Measurements from ENCODE around the gene MRI1. TPM values are rescaled to one million over a fixed set of nuclear protein-coding genes. Genes with fewer than 3 reads are reported as not detected.

The MRI1 gene
- total and polyA plus RNA-seq, 2 experiments from 2014 or later = 12.3 to 44.5 TPM

GRCh38 chr19:13774217-13775191 lies 10.2 kb downstream of the MRI1 start, which contains the start of gene C19orf53:
C19orf53 (plus strand) TSS chr19:13774456; CDS start chr19:13774478, 22 bp downstream.
- H3K9me2 ChIP-seq (ENCODE audit: insufficient read depth) = no peaks in the 10 kb centered on the region
- Mint-ChIP-seq H3K27me3 (ENCODE audit: insufficient read depth, low read depth, poor library complexity) (peaks cover 21% of the 10 kb centered on the region), H3K27ac (peak within 1 kb of the TSS; percentile 98), H3K4me3 (peak within 1 kb of the TSS; percentile 98), H3K36me3 (ENCODE audit: low read depth) (peaks cover 44% of the 10 kb centered on the region), H3K9me3 (no peaks in the 10 kb centered on the region; the same call in 2 of the 3 replicates), H3K4me1 (peaks cover 13% of the 10 kb centered on the region)
- peak within 1 kb of the TSS; percentile 76 for H2AFZ ChIP-seq
- peak within 1 kb of the TSS; percentile 94 for H3K4me2 ChIP-seq
- H3K36me3 ChIP-seq (ENCODE audit: insufficient read depth) = peaks cover 4% of the 10 kb centered on the region; the same call in 1 of the 2 replicates
- peaks cover 6% of the 10 kb centered on the region; the same call in 1 of the 2 replicates for H3K4me1 ChIP-seq (ENCODE audit: insufficient read depth)
- H3K27ac ChIP-seq (ENCODE audit: low read depth) = peak within 1 kb of the TSS; percentile 94
- H3K79me2 ChIP-seq (replicated peaks; ENCODE audit: insufficient read depth) = peaks cover 27% of the 10 kb centered on the region
- H4K20me1 ChIP-seq (replicated peaks; ENCODE audit: insufficient read depth) = peaks cover 12% of the 10 kb centered on the region
- no peaks in the 10 kb centered on the region for H3K27me3 ChIP-seq (ENCODE audit: insufficient read depth)
- H3K4me3 ChIP-seq = peak within 1 kb of the TSS; percentile 93
- H3F3A ChIP-seq (replicated peaks; ENCODE audit: low read depth) = 0 out of 2 replicates have a peak, but pooled peaks cover 3% of the 10 kb centered on the region
- ATAC-seq (peak; percentile 99), DNase-seq (ENCODE audit: low spot score) (peak; percentile 95)
- TF ChIP-seq ETS1 (IDR thresholded peaks at IDR 0.05) (peak; percentile 99), NANOG (IDR thresholded peaks at IDR 0.05; ENCODE audit: borderline replicate concordance) (no peak), CTCF (conservative IDR thresholded peaks at IDR 0.05; ENCODE audit: low read depth in 2 of 2) (no peak), CREB1 (CRISPR knock-in tag; IDR thresholded peaks at IDR 0.05; ENCODE audit: low read depth) (peak; percentile 89), EZH2phosphoT487 (IDR thresholded peaks at IDR 0.05; ENCODE audit: unreplicated experiment) (no peak), REST (IDR thresholded peaks at IDR 0.05; ENCODE audit: unreplicated experiment) (no peak), ZNF462 (CRISPR knock-in tag; IDR thresholded peaks at IDR 0.05) (no peak), EZH2 (IDR thresholded peaks at IDR 0.05; ENCODE audit: low read depth, unreplicated experiment) (no peak), JUNB (IDR thresholded peaks at IDR 0.05; ENCODE audit: unreplicated experiment) (no peak), POLR2AphosphoS5 (IDR thresholded peaks at IDR 0.05; ENCODE audit: low read depth) (peak; percentile 99), STAT1 (IDR thresholded peaks at IDR 0.05; ENCODE audit: unreplicated experiment) (no peak)

Data from GM23338 (cell line).